HEK293 (cell line): ENCODE measurements around the gene CRY1.

ENCODE experiments used
- CTCF ChIP-seq: fragments of 450-650 bp; formaldehyde crosslinking; IDR thresholded peaks from 2 replicates; pipeline ENCODE4 v1.5.1; 2016; ENCODE audit warnings: missing biosample characterization, missing genetic modification characterization
- ELK4 ChIP-seq: IDR thresholded peaks from 2 replicates; pipeline ENCODE4 v1.6.1; 2011; ENCODE audit warnings: mild to moderate bottlenecking, low read depth, low read length, borderline replicate concordance
- KLF17 ChIP-seq: fragments of 450-650 bp; formaldehyde crosslinking; IDR thresholded peaks from 2 replicates; pipeline ENCODE4 v1.5.1; 2016; ENCODE audit warnings: missing biosample characterization, missing genetic modification characterization
- MYNN ChIP-seq: fragments of 450-650 bp; formaldehyde crosslinking; IDR thresholded peaks from 2 replicates; pipeline ENCODE4 v1.5.1; 2016; ENCODE audit warnings: missing biosample characterization, missing genetic modification characterization, borderline replicate concordance
- OVOL3 ChIP-seq: fragments of 450-650 bp; formaldehyde crosslinking; IDR thresholded peaks from 2 replicates; pipeline ENCODE4 v1.5.1; 2016; ENCODE audit warnings: missing biosample characterization, missing genetic modification characterization
- PATZ1 ChIP-seq: fragments of 450-650 bp; formaldehyde crosslinking; IDR thresholded peaks from 2 replicates; pipeline ENCODE4 v1.5.1; 2016; ENCODE audit warnings: missing biosample characterization, missing genetic modification characterization
- TSHZ1 ChIP-seq: fragments of 450-650 bp; formaldehyde crosslinking; IDR thresholded peaks from 2 replicates; pipeline ENCODE4 v1.5.1; 2016; ENCODE audit warnings: missing biosample characterization, missing genetic modification characterization, borderline replicate concordance
- ZBTB17 ChIP-seq: fragments of 450-650 bp; formaldehyde crosslinking; IDR thresholded peaks from 2 replicates; pipeline ENCODE4 v1.5.1; 2016; ENCODE audit warnings: missing biosample characterization, missing genetic modification characterization
- ZNF10 ChIP-seq: fragments of 450-650 bp; formaldehyde crosslinking; IDR thresholded peaks from 2 replicates; pipeline ENCODE4 v1.5.1; 2017; ENCODE audit warnings: missing biosample characterization, missing genetic modification characterization
- ZNF140 ChIP-seq: fragments of 450-650 bp; formaldehyde crosslinking; IDR thresholded peaks from 2 replicates; pipeline ENCODE4 v1.5.1; 2016; ENCODE audit warnings: missing biosample characterization, missing genetic modification characterization
- ZNF146 ChIP-seq: fragments of 450-650 bp; formaldehyde crosslinking; IDR thresholded peaks from 2 replicates; pipeline ENCODE4 v1.5.1; 2016; ENCODE audit warnings: missing biosample characterization, missing genetic modification characterization
- ZNF148 ChIP-seq: fragments of 450-650 bp; formaldehyde crosslinking; IDR thresholded peaks from 2 replicates; pipeline ENCODE4 v1.5.0; 2017; ENCODE audit warnings: missing biosample characterization, missing genetic modification characterization, borderline replicate concordance
- ZNF155 ChIP-seq: fragments of 450-650 bp; formaldehyde crosslinking; IDR thresholded peaks from 2 replicates; pipeline ENCODE4 v1.5.1; 2016; ENCODE audit warnings: missing biosample characterization, missing genetic modification characterization
- ZNF18 ChIP-seq: fragments of 450-650 bp; formaldehyde crosslinking; IDR thresholded peaks from 2 replicates; pipeline ENCODE4 v1.5.1; 2016; ENCODE audit warnings: missing biosample characterization, missing genetic modification characterization
- ZNF221 ChIP-seq: fragments of 450-650 bp; formaldehyde crosslinking; IDR thresholded peaks from 2 replicates; pipeline ENCODE4 v1.5.1; 2017; ENCODE audit warnings: missing biosample characterization, missing genetic modification characterization, borderline replicate concordance
- ZNF223 ChIP-seq: fragments of 450-650 bp; formaldehyde crosslinking; IDR thresholded peaks from 2 replicates; pipeline ENCODE4 v1.5.1; 2016; ENCODE audit warnings: missing biosample characterization, missing genetic modification characterization
- ZNF266 ChIP-seq: fragments of 450-650 bp; formaldehyde crosslinking; IDR thresholded peaks from 2 replicates; pipeline ENCODE4 v1.5.1; 2016; ENCODE audit warnings: missing biosample characterization, missing genetic modification characterization, low read depth
- ZNF324 ChIP-seq: fragments of 450-650 bp; formaldehyde crosslinking; IDR thresholded peaks from 2 replicates; pipeline ENCODE4 v1.5.1; 2016; ENCODE audit warnings: missing biosample characterization, missing genetic modification characterization
- ZNF354C ChIP-seq: fragments of 450-650 bp; formaldehyde crosslinking; IDR thresholded peaks from 2 replicates; pipeline ENCODE4 v1.5.1; 2016; ENCODE audit warnings: missing biosample characterization, missing genetic modification characterization, low read depth, borderline replicate concordance
- ZNF48 ChIP-seq: fragments of 450-650 bp; formaldehyde crosslinking; IDR thresholded peaks from 2 replicates; pipeline ENCODE4 v1.5.1; 2016; ENCODE audit warnings: missing biosample characterization, missing genetic modification characterization
- ZNF548 ChIP-seq: fragments of 450-650 bp; formaldehyde crosslinking; IDR thresholded peaks from 2 replicates; pipeline ENCODE4 v1.5.1; 2016; ENCODE audit warnings: missing biosample characterization, missing genetic modification characterization
- ZNF664 ChIP-seq: fragments of 450-650 bp; formaldehyde crosslinking; IDR thresholded peaks from 2 replicates; pipeline ENCODE4 v1.5.1; 2016; ENCODE audit warnings: missing biosample characterization, missing genetic modification characterization
- ZNF701 ChIP-seq: fragments of 450-650 bp; formaldehyde crosslinking; IDR thresholded peaks from 2 replicates; pipeline ENCODE4 v1.5.1; 2016; ENCODE audit warnings: missing biosample characterization, missing genetic modification characterization
- ZNF76 ChIP-seq: fragments of 450-650 bp; formaldehyde crosslinking; IDR thresholded peaks from 2 replicates; pipeline ENCODE4; 2016; ENCODE audit warnings: low read depth, missing biosample characterization, missing genetic modification characterization, borderline replicate concordance
- ZNF768 ChIP-seq: fragments of 450-650 bp; formaldehyde crosslinking; IDR thresholded peaks from 2 replicates; pipeline ENCODE4 v1.5.1; 2018; ENCODE audit warnings: missing biosample characterization, mild to moderate bottlenecking, missing genetic modification characterization

CRY1 gene

GRCh38 chr12:106956048-106956578 lies 137.2 kb downstream of the CRY1 start (continued):
- TF ChIP-seq TSHZ1 (no peak), ZNF76 (no peak), ZNF221 (no peak), ZNF768 (tag by site-specific recombination) (no peak), ELK4 (no peak), ZNF18 (tag by site-specific recombination) (no peak), ZNF324 (no peak), CTCF (tag by site-specific recombination) (peak; percentile 73), ZNF148 (tag by site-specific recombination) (no peak), KLF17 (tag by site-specific recombination) (no peak), ZNF140 (tag by site-specific recombination) (no peak), ZNF155 (tag by site-specific recombination) (no peak), ZNF354C (tag by site-specific recombination) (no peak), ZNF664 (no peak), MYNN (tag by site-specific recombination) (no peak), ZNF146 (tag by site-specific recombination) (no peak), ZNF548 (tag by site-specific recombination) (no peak), ZBTB17 (no peak), ZNF223 (tag by site-specific recombination) (0 out of 2 replicates have a peak, but pooled peaks have one; percentile 35), ZNF10 (tag by site-specific recombination) (peak; percentile 25; the same call in 1 of the 2 replicates), OVOL3 (no peak), ZNF266 (tag by site-specific recombination) (no peak), ZNF48 (tag by site-specific recombination) (no peak), ZNF701 (no peak), PATZ1 (tag by site-specific recombination) (no peak; the same call in 1 of the 2 replicates)
